Hepatocyte (in vitro differentiated cells): Measurements from ENCODE around the gene SYTL5.

Experiments used
- CTCF ChIP-seq: fragments of 200-600 bp; sonication (generic); IDR thresholded peaks from 2 replicates; pipeline ENCODE4 v1.5.1; 2016; ENCODE audit warnings: antibody characterized with exemption, mild to moderate bottlenecking; ENCODE audit not compliant: poor library complexity
- EZH2 ChIP-seq: fragments of 200-600 bp; sonication (generic); IDR thresholded peaks from 2 replicates; pipeline ENCODE4 v1.6.1; 2016; ENCODE audit warnings: antibody characterized with exemption, mild to moderate bottlenecking, borderline replicate concordance
- EZH2phosphoT487 ChIP-seq: fragments of 200-600 bp; sonication (generic); IDR thresholded peaks from one replicate; pipeline ENCODE4 v1.6.1; 2018; ENCODE audit warnings: antibody characterized with exemption, mild to moderate bottlenecking, low read depth, moderate library complexity; ENCODE audit not compliant: unreplicated experiment, severe bottlenecking

GRCh38 chrX:38066934-38067333, 60.6 kb downstream of the SYTL5 start:
- TF ChIP-seq CTCF (no peak), EZH2 (no peak), EZH2phosphoT487 (no peak)
